GM23338 (cell line): ENCODE results near the gene CXorf65.

ENCODE experiments used
- CREB1 ChIP-seq: fragments of 250-450 bp; sonication (Bioruptor Pico); IDR thresholded peaks from 2 replicates; pipeline ENCODE4 v1.5.0; 2020; ENCODE audit warnings: low read depth, mild to moderate bottlenecking, moderate library complexity
- EZH2 ChIP-seq: fragments of 200-600 bp; sonication (generic); IDR thresholded peaks from one replicate; pipeline ENCODE4 v1.8.0; 2017; ENCODE audit warnings: antibody characterized with exemption, mild to moderate bottlenecking, low read depth; ENCODE audit not compliant: unreplicated experiment
- TF ChIP-seq, protein P1 (sequence below), 2 experiments: fragments of 200-600 bp in 1 of 2; sonication (generic) in 1 of 2; conservative IDR thresholded peaks; 2 replicates each; pipeline versions ENCODE4 v1.5.1 to v1.6.1; 2016 to 2017; ENCODE audit warnings: antibody characterized with exemption in 2 of 2, low read depth in 2 of 2, mild to moderate bottlenecking in 2 of 2, moderate library complexity in 1 of 2

DNA sequence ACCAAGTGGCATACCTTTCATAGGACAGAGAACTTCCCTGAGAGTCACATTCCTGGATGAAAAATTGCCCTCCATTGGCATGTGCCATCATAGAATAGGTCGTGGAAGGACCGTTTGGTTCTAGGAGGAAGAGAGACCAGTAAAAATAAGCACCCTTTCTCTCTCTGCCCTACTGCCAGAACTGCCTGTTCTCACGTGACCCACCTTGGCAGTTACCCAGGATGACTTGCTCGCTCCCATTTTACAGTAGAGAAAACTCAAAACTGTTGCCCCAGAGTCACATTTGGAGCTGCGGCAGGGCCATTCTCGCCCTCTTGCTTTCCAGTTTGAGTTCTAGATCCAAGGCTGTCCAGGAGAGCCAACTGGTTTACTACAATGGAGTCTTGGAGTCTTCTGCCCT lies 37.0 kb upstream of the CXorf65 start:
- TF ChIP-seq, protein P1, sequence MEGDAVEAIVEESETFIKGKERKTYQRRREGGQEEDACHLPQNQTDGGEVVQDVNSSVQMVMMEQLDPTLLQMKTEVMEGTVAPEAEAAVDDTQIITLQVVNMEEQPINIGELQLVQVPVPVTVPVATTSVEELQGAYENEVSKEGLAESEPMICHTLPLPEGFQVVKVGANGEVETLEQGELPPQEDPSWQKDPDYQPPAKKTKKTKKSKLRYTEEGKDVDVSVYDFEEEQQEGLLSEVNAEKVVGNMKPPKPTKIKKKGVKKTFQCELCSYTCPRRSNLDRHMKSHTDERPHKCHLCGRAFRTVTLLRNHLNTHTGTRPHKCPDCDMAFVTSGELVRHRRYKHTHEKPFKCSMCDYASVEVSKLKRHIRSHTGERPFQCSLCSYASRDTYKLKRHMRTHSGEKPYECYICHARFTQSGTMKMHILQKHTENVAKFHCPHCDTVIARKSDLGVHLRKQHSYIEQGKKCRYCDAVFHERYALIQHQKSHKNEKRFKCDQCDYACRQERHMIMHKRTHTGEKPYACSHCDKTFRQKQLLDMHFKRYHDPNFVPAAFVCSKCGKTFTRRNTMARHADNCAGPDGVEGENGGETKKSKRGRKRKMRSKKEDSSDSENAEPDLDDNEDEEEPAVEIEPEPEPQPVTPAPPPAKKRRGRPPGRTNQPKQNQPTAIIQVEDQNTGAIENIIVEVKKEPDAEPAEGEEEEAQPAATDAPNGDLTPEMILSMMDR (conservative IDR thresholded peaks at IDR 0.05; ENCODE audit: low read depth in 2 of 2), result no peak
- TF ChIP-seq EZH2 (no peak), CREB1 (CRISPR knock-in tag) (no peak)
